Measurements from ENCODE around the gene MCU. TPM values are rescaled to one million over a fixed set of nuclear protein-coding genes. Genes with fewer than 3 reads are reported as not detected.
A peak's percentile ranks its signal among the peaks of the same experiment; 100 is the strongest.

The MCU gene
- total RNA-seq, 1 experiment from 2014 or later = 26.8 TPM

GRCh38 chr10:72691863-72692743 is at the start of gene MCU (continued):
- TF ChIP-seq, protein P1, sequence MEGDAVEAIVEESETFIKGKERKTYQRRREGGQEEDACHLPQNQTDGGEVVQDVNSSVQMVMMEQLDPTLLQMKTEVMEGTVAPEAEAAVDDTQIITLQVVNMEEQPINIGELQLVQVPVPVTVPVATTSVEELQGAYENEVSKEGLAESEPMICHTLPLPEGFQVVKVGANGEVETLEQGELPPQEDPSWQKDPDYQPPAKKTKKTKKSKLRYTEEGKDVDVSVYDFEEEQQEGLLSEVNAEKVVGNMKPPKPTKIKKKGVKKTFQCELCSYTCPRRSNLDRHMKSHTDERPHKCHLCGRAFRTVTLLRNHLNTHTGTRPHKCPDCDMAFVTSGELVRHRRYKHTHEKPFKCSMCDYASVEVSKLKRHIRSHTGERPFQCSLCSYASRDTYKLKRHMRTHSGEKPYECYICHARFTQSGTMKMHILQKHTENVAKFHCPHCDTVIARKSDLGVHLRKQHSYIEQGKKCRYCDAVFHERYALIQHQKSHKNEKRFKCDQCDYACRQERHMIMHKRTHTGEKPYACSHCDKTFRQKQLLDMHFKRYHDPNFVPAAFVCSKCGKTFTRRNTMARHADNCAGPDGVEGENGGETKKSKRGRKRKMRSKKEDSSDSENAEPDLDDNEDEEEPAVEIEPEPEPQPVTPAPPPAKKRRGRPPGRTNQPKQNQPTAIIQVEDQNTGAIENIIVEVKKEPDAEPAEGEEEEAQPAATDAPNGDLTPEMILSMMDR (IDR thresholded peaks at IDR 0.05 in 2 of 3, conservative IDR thresholded peaks at IDR 0.05 in 1 of 3; ENCODE audit: borderline replicate concordance in 1 of 3, insufficient read depth in 1 of 3, low read depth in 2 of 3, low read length in 2 of 3) = no peak
- no peak for TF ChIP-seq SRF (IDR thresholded peaks at IDR 0.05; ENCODE audit: low read depth)
- peak; percentile 51; the same call in 1 of the 2 replicates for TF ChIP-seq ZFX (IDR thresholded peaks at IDR 0.05)
- TF ChIP-seq EZH2phosphoT487 (IDR thresholded peaks at IDR 0.05; ENCODE audit: borderline replicate concordance) = no peak
- TF ChIP-seq TCF7L2 (IDR thresholded peaks at IDR 0.05; ENCODE audit: borderline replicate concordance, extremely low read depth, insufficient read depth, insufficient read length) = no peak
- TF ChIP-seq SP1 (IDR thresholded peaks at IDR 0.05; ENCODE audit: low read depth) = peak; percentile 74
- TF ChIP-seq MAX (IDR thresholded peaks at IDR 0.05) = no peak

DNA sequence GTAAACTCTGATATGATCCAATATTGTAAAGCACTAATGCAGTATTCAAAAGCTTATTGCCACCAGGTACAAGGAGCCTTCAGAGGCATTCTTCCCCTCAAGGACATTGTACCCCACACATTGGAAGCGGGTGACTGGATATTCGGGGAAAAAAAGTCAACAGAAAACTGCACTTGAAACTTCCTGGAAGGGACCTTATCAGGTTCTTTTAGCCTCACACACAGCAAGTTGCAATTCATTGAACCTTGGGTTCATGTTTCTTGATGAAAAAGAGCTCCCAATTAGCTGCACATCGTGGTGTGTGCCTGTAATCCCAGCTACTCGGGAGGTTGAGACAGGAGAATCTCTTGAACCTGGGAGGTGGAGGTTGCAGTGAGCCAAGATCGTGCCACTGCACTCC is 49.6 kb upstream of the MCU start:
- H2AFZ ChIP-seq (ENCODE audit: low read depth, low read length, poor library complexity, severe bottlenecking) = no peak overlapping the region
- intact Hi-C loops (cut with micrococcal nuclease) = no loop called here
- no peaks in the 10 kb centered on the region for H3K36me3 ChIP-seq (ENCODE audit: control insufficient read depth in 1 of 2, insufficient read depth in 2 of 2, low read length in 2 of 2)
- H3K4me1 ChIP-seq (ENCODE audit: control insufficient read depth in 1 of 2, insufficient read depth in 2 of 2, low read length in 2 of 2) = peaks cover 0 to 3% of the 10 kb centered on the region in 2 experiments; a peak in 1 of 4 replicates
- ChIA-PET POLR2A (no interaction called here), RAD21 (ENCODE audit: low non-redundant PET in 1 of 2, low total read pairs in 2 of 2, uncharacterized antibody in 2 of 2, unreplicated experiment in 2 of 2) (no interaction called here), CTCF (interaction anchor here (0.5 kb wide), 1 partner anchor 27 kb away, joined by 3 read pairs; no protein-coding TSS in a partner anchor)
- TF ChIP-seq EZH2phosphoT487 (IDR thresholded peaks at IDR 0.05; ENCODE audit: borderline replicate concordance) (no peak), ELF1 (IDR thresholded peaks at IDR 0.05; ENCODE audit: borderline replicate concordance, low read depth) (no peak), ZFX (IDR thresholded peaks at IDR 0.05) (no peak)
- DNase-seq (ENCODE audit: low read depth, low spot score) (no peak), ATAC-seq (no peak)
- H3K27me3 ChIP-seq (ENCODE audit: insufficient read depth, low read length) = no peaks in the 10 kb centered on the region
- no peak overlapping the region for H3K9ac ChIP-seq (ENCODE audit: low read length)
- H3K9me3 ChIP-seq (ENCODE audit: control insufficient read depth in 1 of 2, insufficient read depth in 1 of 2, low read depth in 1 of 2, low read length in 2 of 2) = no peaks in the 10 kb centered on the region
- no peaks in the 10 kb centered on the region for H4K20me1 ChIP-seq (ENCODE audit: insufficient read depth)
- no TSS peak for BruUV-seq (replicated peaks)
- no peaks in the 10 kb centered on the region for H3K9me2 ChIP-seq (ENCODE audit: insufficient read depth)
- no peak overlapping the region for H3K4me2 ChIP-seq (ENCODE audit: low read length)
- no peaks in the 10 kb centered on the region for H3K79me2 ChIP-seq (ENCODE audit: insufficient read depth, low read length)
- H3K27ac ChIP-seq (ENCODE audit: low read depth, low read length) = no peak overlapping the region
- no peak overlapping the region for H3K4me3 ChIP-seq (replicated peaks in 1 of 2; ENCODE audit: low read depth in 1 of 2, low read length in 2 of 2)

Measured in HCT116 (cell line).